ACHN (cell line): Measurements from ENCODE around the gene C1orf146.
"Not testable (repeated sequence)": the region's sequence is repeated elsewhere in the genome, so short reads cannot be mapped to it uniquely, and the experiment has no call there.

Experiments
- DNase-seq: peaks from one replicate; pipeline ENCODE4 v3.0.0-alpha.2; 2015
- in situ Hi-C: cut with HindIII; loops from 2 replicates; pipeline ENCODE4 v1.10.0; 2017; ENCODE audit warnings: low sequenced_read_pairs, low pct_ligation_motif_present, low pct_unique_long_range_greater_than_20kb

The C1orf146 gene

GRCh38 chr1:92217721-92218120 lies at the start of gene C1orf146:
Gene C1orf146 (plus strand): TSS chr1:92217915. CDS start chr1:92231421, 13,506 bp downstream.
- DNase-seq, result no peak
- in situ Hi-C loops, result no loop called here

- in situ Hi-C loops, result no loop called here
- DNase-seq, result no peak
Observed at GRCh38 chr1:92168657-92169056, 49.1 kb upstream of the C1orf146 start.

GRCh38 chr1:92169214-92170005 lies 48.3 kb upstream of the C1orf146 start:
- DNase-seq, result no peak
- in situ Hi-C loops, result no loop called here

GRCh38 chr1:92184632-92185031 lies 33.1 kb upstream of the C1orf146 start:
- no peak for DNase-seq
- in situ Hi-C loops, result no loop called here

- in situ Hi-C loops, result no loop called here
- no peak for DNase-seq
Observed at GRCh38 chr1:92186081-92186480, 31.6 kb upstream of the C1orf146 start.

- in situ Hi-C loops, result no loop called here
- no peak for DNase-seq
Observed at GRCh38 chr1:92188436-92189255, 29.1 kb upstream of the C1orf146 start.

- no peak for DNase-seq
- in situ Hi-C loops, result no loop called here
Observed at GRCh38 chr1:92191726-92192125, 26.0 kb upstream of the C1orf146 start.

- in situ Hi-C loops, result no loop called here
- DNase-seq, result no peak
Observed at GRCh38 chr1:92192246-92192645, 25.5 kb upstream of the C1orf146 start.

GRCh38 chr1:92194511-92194910 lies 23.2 kb upstream of the C1orf146 start:
- in situ Hi-C loops, result no loop called here
- DNase-seq, result no peak

- in situ Hi-C loops, result no loop called here
- no peak for DNase-seq
Observed at GRCh38 chr1:92201973-92202372, 15.7 kb upstream of the C1orf146 start.

- DNase-seq, result no peak
- in situ Hi-C loops, result no loop called here
Observed at GRCh38 chr1:92203105-92203504, 14.6 kb upstream of the C1orf146 start.

- no peak for DNase-seq
- in situ Hi-C loops, result no loop called here
Observed at GRCh38 chr1:92210701-92211100, 7.0 kb upstream of the C1orf146 start.

- in situ Hi-C loops, result no loop called here
- no peak for DNase-seq
Observed at GRCh38 chr1:92211166-92211565, 6.5 kb upstream of the C1orf146 start.

- in situ Hi-C loops, result no loop called here
- no peak for DNase-seq
Observed at GRCh38 chr1:92218559-92218958, 844 bp downstream of the C1orf146 start.

- in situ Hi-C loops, result no loop called here
- no peak for DNase-seq
Observed at GRCh38 chr1:92219028-92219427, 1.3 kb downstream of the C1orf146 start.

- in situ Hi-C loops, result no loop called here
- no peak for DNase-seq
Observed at GRCh38 chr1:92228401-92228800, 10.7 kb downstream of the C1orf146 start.

GRCh38 chr1:92230736-92231135 lies 13.0 kb downstream of the C1orf146 start:
- in situ Hi-C loops, result no loop called here
- DNase-seq, result no peak

GRCh38 chr1:92240034-92240433 lies 22.3 kb downstream of the C1orf146 start:
- no peak for DNase-seq
- in situ Hi-C loops, result no loop called here

- in situ Hi-C loops, result no loop called here
- DNase-seq, result no peak
Observed at GRCh38 chr1:92244376-92244775, 26.7 kb downstream of the C1orf146 start.

- DNase-seq, in situ Hi-C loops: not testable (repeated sequence)
Observed at GRCh38 chr1:92254714-92255113, 37.0 kb downstream of the C1orf146 start.
